HEK293 (cell line): ENCODE measurements around the gene CXXC5.
A peak's percentile ranks its signal among the peaks of the same experiment; 100 is the strongest.

ENCODE experiments used
- CTCF ChIA-PET: fragments of 350-600 bp; formaldehyde crosslinking; extraction: SDS; loops from one replicate; lab custom pipeline; 2021; ENCODE audit warnings: antibody characterized with exemption; lab: Yijun Ruan, JAX
- POLR2A ChIA-PET: fragments of 300-600 bp; formaldehyde crosslinking; extraction: SDS; loops from one replicate; lab custom pipeline; 2020; ENCODE audit warnings: antibody characterized with exemption, inconsistent platforms; lab: Yijun Ruan, JAX
- H3K27ac ChIP-seq: fragments of 200-500 bp; sonication (Bioruptor generic); 2 replicates; pipeline ENCODE4 v1.5.1; 2014; ENCODE audit warnings: low read depth, low read length, control low read depth, inconsistent platforms; ENCODE audit errors: extremely low read depth
- H3K36me3 ChIP-seq, 2 experiments: fragments of 200-500 bp in 1 of 2; sonication (Bioruptor generic) in 1 of 2; 1 replicate in 1 of 2; 2 replicates in 1 of 2; pipeline ENCODE4 v1.5.1; 2014 to 2017; ENCODE audit warnings: inconsistent platforms in 2 of 2, low read length in 2 of 2; ENCODE audit not compliant: control insufficient read depth in 2 of 2, insufficient read depth in 1 of 2
- H3K4me1 ChIP-seq: fragments of 200-500 bp; sonication (Bioruptor generic); 2 replicates; pipeline ENCODE4 v1.5.1; 2014; ENCODE audit warnings: mild to moderate bottlenecking, low read length, inconsistent platforms; ENCODE audit not compliant: control insufficient read depth, insufficient read depth
- H3K4me3 ChIP-seq: 2 replicates; pipeline ENCODE4 v1.5.1; 2011; ENCODE audit warnings: low read depth, mild to moderate bottlenecking, control low read depth, low read length, moderate library complexity
- H3K9me3 ChIP-seq: fragments of 200-500 bp; sonication (Bioruptor generic); 2 replicates; pipeline ENCODE4 v1.5.1; 2014; ENCODE audit warnings: low read depth, low read length, inconsistent platforms; ENCODE audit not compliant: control insufficient read depth, insufficient read depth
- GLI4 ChIP-seq: fragments of 450-650 bp; formaldehyde crosslinking; IDR thresholded peaks from 2 replicates; pipeline ENCODE4 v1.5.1; 2016; ENCODE audit warnings: missing biosample characterization, missing genetic modification characterization
- SCRT1 ChIP-seq: fragments of 450-650 bp; formaldehyde crosslinking; IDR thresholded peaks from 2 replicates; pipeline ENCODE4 v1.5.1; 2016; ENCODE audit warnings: missing biosample characterization, missing genetic modification characterization, borderline replicate concordance
- SETDB1 ChIP-seq: IDR thresholded peaks from one replicate; pipeline ENCODE4 v1.6.1; 2017; ENCODE audit warnings: mild to moderate bottlenecking, low read length, moderate library complexity, mixed read lengths; ENCODE audit not compliant: insufficient read length
- ZBTB20 ChIP-seq: fragments of 450-650 bp; formaldehyde crosslinking; IDR thresholded peaks from 2 replicates; pipeline ENCODE4 v1.5.1; 2016; ENCODE audit warnings: missing biosample characterization, missing genetic modification characterization
- ZEB2 ChIP-seq: fragments of 450-650 bp; formaldehyde crosslinking; IDR thresholded peaks from 2 replicates; pipeline ENCODE4 v1.5.1; 2016; ENCODE audit warnings: missing biosample characterization, missing genetic modification characterization
- ZNF19 ChIP-seq: fragments of 450-650 bp; formaldehyde crosslinking; IDR thresholded peaks from 2 replicates; pipeline ENCODE4; 2016; ENCODE audit warnings: missing biosample characterization, missing genetic modification characterization, low read depth
- ZNF202 ChIP-seq: fragments of 450-650 bp; formaldehyde crosslinking; IDR thresholded peaks from 2 replicates; pipeline ENCODE4 v1.5.1; 2016; ENCODE audit warnings: missing biosample characterization, missing genetic modification characterization, borderline replicate concordance
- ZNF280C ChIP-seq: fragments of 450-650 bp; formaldehyde crosslinking; IDR thresholded peaks from 2 replicates; pipeline ENCODE4 v1.5.1; 2016; ENCODE audit warnings: missing biosample characterization, missing genetic modification characterization
- ZNF280D ChIP-seq: fragments of 450-650 bp; formaldehyde crosslinking; IDR thresholded peaks from 2 replicates; pipeline ENCODE4 v1.5.1; 2016; ENCODE audit warnings: missing biosample characterization, missing genetic modification characterization
- ZNF423 ChIP-seq: fragments of 450-650 bp; formaldehyde crosslinking; IDR thresholded peaks from 2 replicates; pipeline ENCODE4 v1.5.1; 2016; ENCODE audit warnings: missing biosample characterization, missing genetic modification characterization
- ZNF555 ChIP-seq: fragments of 450-650 bp; formaldehyde crosslinking; conservative IDR thresholded peaks from 2 replicates; pipeline ENCODE4 v1.5.1; 2017; ENCODE audit warnings: missing biosample characterization, mild to moderate bottlenecking, missing genetic modification characterization, inconsistent platforms
- ZNF585B ChIP-seq: fragments of 450-650 bp; formaldehyde crosslinking; IDR thresholded peaks from 2 replicates; pipeline ENCODE4 v1.5.1; 2016; ENCODE audit warnings: missing biosample characterization, missing genetic modification characterization
- ZNF596 ChIP-seq: fragments of 450-650 bp; IDR thresholded peaks from 2 replicates; pipeline ENCODE4 v1.5.0; 2018; ENCODE audit warnings: missing biosample characterization, mild to moderate bottlenecking, missing genetic modification characterization, moderate library complexity
- ZNF621 ChIP-seq: fragments of 450-650 bp; formaldehyde crosslinking; IDR thresholded peaks from 2 replicates; pipeline ENCODE4 v1.5.1; 2017; ENCODE audit warnings: missing biosample characterization, missing genetic modification characterization
- ZNF654 ChIP-seq: fragments of 450-650 bp; formaldehyde crosslinking; IDR thresholded peaks from 2 replicates; pipeline ENCODE4 v1.5.1; 2016; ENCODE audit warnings: low read depth, missing biosample characterization, missing genetic modification characterization
- ZNF707 ChIP-seq: fragments of 450-650 bp; formaldehyde crosslinking; IDR thresholded peaks from 2 replicates; pipeline ENCODE4 v1.5.1; 2016; ENCODE audit warnings: missing biosample characterization, missing genetic modification characterization
- ZNF792 ChIP-seq: fragments of 450-650 bp; formaldehyde crosslinking; IDR thresholded peaks from 2 replicates; pipeline ENCODE4 v1.5.1; 2016; ENCODE audit warnings: missing biosample characterization, missing genetic modification characterization
- ZSCAN4 ChIP-seq: fragments of 450-650 bp; formaldehyde crosslinking; IDR thresholded peaks from 2 replicates; pipeline ENCODE4 v1.5.1; 2017; ENCODE audit warnings: missing biosample characterization, missing genetic modification characterization
- TF ChIP-seq, protein P1 (sequence below): fragments of 450-650 bp; formaldehyde crosslinking; conservative IDR thresholded peaks from 2 replicates; pipeline ENCODE4 v1.5.1; 2016; ENCODE audit warnings: low read depth, missing biosample characterization, missing genetic modification characterization
- TF ChIP-seq, protein P2 (sequence below): fragments of 450-650 bp; formaldehyde crosslinking; IDR thresholded peaks from 2 replicates; pipeline ENCODE4 v1.5.1; 2016; ENCODE audit warnings: missing biosample characterization, missing genetic modification characterization
- TF ChIP-seq, protein P3 (sequence below): fragments of 450-650 bp; formaldehyde crosslinking; IDR thresholded peaks from 2 replicates; pipeline ENCODE4 v1.5.1; 2016; ENCODE audit warnings: missing biosample characterization, missing genetic modification characterization

CXXC5 gene

DNA sequence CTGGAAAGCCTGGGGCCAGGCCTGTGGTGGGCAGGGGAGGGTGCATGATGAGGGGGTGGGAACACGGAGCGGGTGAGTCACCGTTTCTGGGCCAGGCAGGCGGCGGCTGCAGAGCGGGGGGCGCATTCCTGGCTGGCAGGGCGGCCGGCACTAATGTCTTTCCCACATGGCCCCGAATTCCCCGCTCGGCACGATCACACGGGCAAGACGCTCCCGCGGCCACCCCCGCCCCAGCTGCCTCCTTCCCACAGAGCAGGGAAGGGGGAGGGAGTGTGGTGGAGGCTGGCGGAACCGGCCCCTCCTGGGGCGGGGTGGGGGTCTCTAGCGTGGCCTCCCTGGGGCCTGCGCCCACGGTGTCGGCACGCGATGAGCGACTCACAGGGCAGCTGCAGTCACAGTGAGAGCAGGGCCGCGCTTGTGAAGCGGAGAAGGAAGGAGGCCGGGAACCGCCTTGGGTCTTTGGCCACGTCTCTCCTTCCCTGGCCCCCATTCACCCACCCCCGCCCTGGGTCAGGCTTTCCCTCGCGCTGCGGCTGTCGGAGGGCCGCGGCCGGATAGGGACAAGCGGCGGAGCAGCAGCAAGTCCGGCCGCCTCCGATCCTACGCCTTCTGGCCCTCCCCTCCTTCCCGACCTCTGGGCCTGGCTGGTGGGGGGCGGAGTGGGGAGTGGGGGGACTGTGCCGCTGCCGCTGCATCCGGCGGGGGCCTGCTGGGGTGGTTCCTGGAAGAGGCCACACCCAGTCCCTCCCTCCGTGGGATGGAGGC, 48.9 kb downstream of the CXXC5 start:
- Histone ChIP-seq H3K4me3 (peak overlapping the region; percentile 38), H3K9me3 (no peaks in the 10 kb centered on the region), H3K36me3 (no peaks in the 10 kb centered on the region), H3K27ac (peak overlapping the region; percentile 39; the same call in 1 of the 2 replicates), H3K4me1 (peaks cover 6% of the 10 kb centered on the region; the same call in 1 of the 2 replicates)
- ChIA-PET CTCF (interaction anchor here (1.0 to 1.4 kb wide), 3 partner anchors 15 to 64 kb away, joined by 3 to 5 read pairs (median 4); no protein-coding TSS in a partner anchor), POLR2A (interaction anchor here (1.1 to 1.7 kb wide), 3 partner anchors 14 to 50 kb away, joined by 4 to 7 read pairs (median 7); no protein-coding TSS in a partner anchor)
- no peak for TF ChIP-seq ZNF585B
- no peak for TF ChIP-seq ZNF555 (tag by site-specific recombination)
- peak; percentile 76 for TF ChIP-seq ZEB2
- no peak for TF ChIP-seq ZNF707 (tag by site-specific recombination)
- TF ChIP-seq, protein P1, sequence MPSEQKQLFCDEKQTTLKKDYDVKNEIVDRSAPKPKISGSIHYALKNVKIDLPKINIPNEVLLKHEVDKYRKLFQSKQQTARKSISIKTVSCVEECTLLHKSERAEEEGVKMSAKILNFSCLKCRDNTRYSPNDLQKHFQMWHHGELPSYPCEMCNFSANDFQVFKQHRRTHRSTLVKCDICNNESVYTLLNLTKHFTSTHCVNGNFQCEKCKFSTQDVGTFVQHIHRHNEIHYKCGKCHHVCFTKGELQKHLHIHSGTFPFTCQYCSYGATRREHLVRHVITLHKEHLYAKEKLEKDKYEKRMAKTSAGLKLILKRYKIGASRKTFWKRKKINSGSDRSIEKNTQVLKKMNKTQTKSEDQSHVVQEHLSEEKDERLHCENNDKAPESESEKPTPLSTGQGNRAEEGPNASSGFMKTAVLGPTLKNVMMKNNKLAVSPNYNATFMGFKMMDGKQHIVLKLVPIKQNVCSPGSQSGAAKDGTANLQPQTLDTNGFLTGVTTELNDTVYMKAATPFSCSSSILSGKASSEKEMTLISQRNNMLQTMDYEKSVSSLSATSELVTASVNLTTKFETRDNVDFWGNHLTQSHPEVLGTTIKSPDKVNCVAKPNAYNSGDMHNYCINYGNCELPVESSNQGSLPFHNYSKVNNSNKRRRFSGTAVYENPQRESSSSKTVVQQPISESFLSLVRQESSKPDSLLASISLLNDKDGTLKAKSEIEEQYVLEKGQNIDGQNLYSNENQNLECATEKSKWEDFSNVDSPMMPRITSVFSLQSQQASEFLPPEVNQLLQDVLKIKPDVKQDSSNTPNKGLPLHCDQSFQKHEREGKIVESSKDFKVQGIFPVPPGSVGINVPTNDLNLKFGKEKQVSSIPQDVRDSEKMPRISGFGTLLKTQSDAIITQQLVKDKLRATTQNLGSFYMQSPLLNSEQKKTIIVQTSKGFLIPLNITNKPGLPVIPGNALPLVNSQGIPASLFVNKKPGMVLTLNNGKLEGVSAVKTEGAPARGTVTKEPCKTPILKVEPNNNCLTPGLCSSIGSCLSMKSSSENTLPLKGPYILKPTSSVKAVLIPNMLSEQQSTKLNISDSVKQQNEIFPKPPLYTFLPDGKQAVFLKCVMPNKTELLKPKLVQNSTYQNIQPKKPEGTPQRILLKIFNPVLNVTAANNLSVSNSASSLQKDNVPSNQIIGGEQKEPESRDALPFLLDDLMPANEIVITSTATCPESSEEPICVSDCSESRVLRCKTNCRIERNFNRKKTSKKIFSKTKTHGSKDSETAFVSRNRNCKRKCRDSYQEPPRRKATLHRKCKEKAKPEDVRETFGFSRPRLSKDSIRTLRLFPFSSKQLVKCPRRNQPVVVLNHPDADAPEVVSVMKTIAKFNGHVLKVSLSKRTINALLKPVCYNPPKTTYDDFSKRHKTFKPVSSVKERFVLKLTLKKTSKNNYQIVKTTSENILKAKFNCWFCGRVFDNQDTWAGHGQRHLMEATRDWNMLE (tag by site-specific recombination): no peak
- TF ChIP-seq ZNF792 (tag by site-specific recombination): no peak
- TF ChIP-seq ZSCAN4 (tag by site-specific recombination): no peak; the same call in 1 of the 2 replicates
- TF ChIP-seq ZNF19 (tag by site-specific recombination): no peak
- TF ChIP-seq SETDB1: no peak
- TF ChIP-seq ZNF202 (tag by site-specific recombination): no peak
- TF ChIP-seq ZNF654 (tag by site-specific recombination): no peak
- TF ChIP-seq ZNF280D: no peak
- TF ChIP-seq ZNF280C (tag by site-specific recombination): no peak
- TF ChIP-seq ZBTB20 (tag by site-specific recombination): peak; percentile 75
- no peak for TF ChIP-seq GLI4 (tag by site-specific recombination)
- TF ChIP-seq, protein P2, sequence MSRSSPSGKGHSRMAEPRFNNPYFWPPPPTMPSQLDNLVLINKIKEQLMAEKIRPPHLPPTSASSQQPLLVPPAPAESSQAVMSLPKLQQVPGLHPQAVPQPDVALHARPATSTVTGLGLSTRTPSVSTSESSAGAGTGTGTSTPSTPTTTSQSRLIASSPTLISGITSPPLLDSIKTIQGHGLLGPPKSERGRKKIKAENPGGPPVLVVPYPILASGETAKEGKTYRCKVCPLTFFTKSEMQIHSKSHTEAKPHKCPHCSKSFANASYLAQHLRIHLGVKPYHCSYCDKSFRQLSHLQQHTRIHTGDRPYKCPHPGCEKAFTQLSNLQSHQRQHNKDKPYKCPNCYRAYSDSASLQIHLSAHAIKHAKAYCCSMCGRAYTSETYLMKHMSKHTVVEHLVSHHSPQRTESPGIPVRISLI: no peak
- no peak for TF ChIP-seq SCRT1
- TF ChIP-seq ZNF596: no peak
- TF ChIP-seq ZNF621 (tag by site-specific recombination): no peak
- TF ChIP-seq, protein P3, sequence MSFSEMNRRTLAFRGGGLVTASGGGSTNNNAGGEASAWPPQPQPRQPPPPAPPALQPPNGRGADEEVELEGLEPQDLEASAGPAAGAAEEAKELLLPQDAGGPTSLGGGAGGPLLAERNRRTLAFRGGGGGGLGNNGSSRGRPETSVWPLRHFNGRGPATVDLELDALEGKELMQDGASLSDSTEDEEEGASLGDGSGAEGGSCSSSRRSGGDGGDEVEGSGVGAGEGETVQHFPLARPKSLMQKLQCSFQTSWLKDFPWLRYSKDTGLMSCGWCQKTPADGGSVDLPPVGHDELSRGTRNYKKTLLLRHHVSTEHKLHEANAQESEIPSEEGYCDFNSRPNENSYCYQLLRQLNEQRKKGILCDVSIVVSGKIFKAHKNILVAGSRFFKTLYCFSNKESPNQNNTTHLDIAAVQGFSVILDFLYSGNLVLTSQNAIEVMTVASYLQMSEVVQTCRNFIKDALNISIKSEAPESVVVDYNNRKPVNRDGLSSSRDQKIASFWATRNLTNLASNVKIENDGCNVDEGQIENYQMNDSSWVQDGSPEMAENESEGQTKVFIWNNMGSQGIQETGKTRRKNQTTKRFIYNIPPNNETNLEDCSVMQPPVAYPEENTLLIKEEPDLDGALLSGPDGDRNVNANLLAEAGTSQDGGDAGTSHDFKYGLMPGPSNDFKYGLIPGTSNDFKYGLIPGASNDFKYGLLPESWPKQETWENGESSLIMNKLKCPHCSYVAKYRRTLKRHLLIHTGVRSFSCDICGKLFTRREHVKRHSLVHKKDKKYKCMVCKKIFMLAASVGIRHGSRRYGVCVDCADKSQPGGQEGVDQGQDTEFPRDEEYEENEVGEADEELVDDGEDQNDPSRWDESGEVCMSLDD (tag by site-specific recombination): peak; percentile 68; the same call in 1 of the 2 replicates
- TF ChIP-seq ZNF423 (tag by site-specific recombination): no peak
